Measurements from ENCODE around the gene CCDC15.
A peak's percentile ranks its signal among the peaks of the same experiment; 100 is the strongest.

The CCDC15 gene

GRCh38 chr11:124953753-124954589, at the start of gene CCDC15:
TSS of gene CCDC15 (plus strand) at chr11:124954202. CDS start at chr11:124954733, 531 bp downstream.
- DNase-seq = peak; percentile 97

GRCh38 chr11:124915541-124916369, 38.2 kb upstream of the CCDC15 start:
- no peak for DNase-seq

GRCh38 chr11:124916370-124916710, 37.7 kb upstream of the CCDC15 start:
- DNase-seq = no peak

- no peak for DNase-seq
These were observed 36.8 kb upstream of the CCDC15 start for GRCh38 chr11:124917115-124917637.

GRCh38 chr11:124918950-124919349, 35.1 kb upstream of the CCDC15 start, which contains the start of gene HEPN1:
TSS of gene HEPN1 (plus strand) at chr11:124919250.
- no peak for DNase-seq

- DNase-seq = no peak
These were observed 34.1 kb upstream of the CCDC15 start for GRCh38 chr11:124919898-124920297.

- no peak for DNase-seq
These were observed 33.6 kb upstream of the CCDC15 start for GRCh38 chr11:124920356-124920755.

GRCh38 chr11:124920870-124921609, 33.0 kb upstream of the CCDC15 start:
- DNase-seq = peak; percentile 79 to 81

- no peak for DNase-seq
These were observed 31.2 kb upstream of the CCDC15 start for GRCh38 chr11:124922831-124923230.

- no peak for DNase-seq
These were observed 30.7 kb upstream of the CCDC15 start for GRCh38 chr11:124923296-124923695.

- DNase-seq = no peak
These were observed 24.9 kb upstream of the CCDC15 start for GRCh38 chr11:124928942-124929665.

- no peak for DNase-seq
These were observed 23.2 kb upstream of the CCDC15 start for GRCh38 chr11:124930799-124931198.

- no peak for DNase-seq
These were observed 19.0 kb upstream of the CCDC15 start for GRCh38 chr11:124934862-124935547.

GRCh38 chr11:124935548-124936514, 18.2 kb upstream of the CCDC15 start, which contains the start of gene HEPACAM:
TSS of gene HEPACAM (minus strand) at chr11:124936047. CDS start at chr11:124936006, 41 bp downstream.
- no peak for DNase-seq

GRCh38 chr11:124937336-124937935, 16.6 kb upstream of the CCDC15 start:
- no peak for DNase-seq

- no peak for DNase-seq
These were observed 15.7 kb upstream of the CCDC15 start for GRCh38 chr11:124938206-124938765.

- DNase-seq = no peak
These were observed 15.0 kb upstream of the CCDC15 start for GRCh38 chr11:124938970-124939369.

GRCh38 chr11:124941703-124942102, 12.3 kb upstream of the CCDC15 start:
- DNase-seq = no peak

GRCh38 chr11:124942466-124943253, 11.3 kb upstream of the CCDC15 start:
- no peak for DNase-seq
